CD4-positive, CD25-positive, alpha-beta regulatory T cell (primary cell): ENCODE results near the gene FILIP1. TPM values are rescaled to one million over a fixed set of nuclear protein-coding genes. Genes with fewer than 3 reads are reported as not detected.

Source experiments
- ATAC-seq, 2 donors: fragments of 150-1000 bp; cut with Tn5 transposase; one replicate each; pipeline ENCODE4 v1.10.0; 2021; ENCODE audit warnings: low read depth in 2 of 2, moderate number of reproducible peaks in 2 of 2, moderate library complexity in 1 of 2
- DNase-seq, 3 donors: peaks; one replicate each; pipeline versions ENCODE4 v3.0.0 to v3.0.0-alpha.2; 2012 to 2022; ENCODE audit warnings: mixed read lengths in 1 of 3
- H3K27ac ChIP-seq: one replicate; pipeline ENCODE4 v1.7.0; 2013; ENCODE audit warnings: mild to moderate bottlenecking, low read length; ENCODE audit not compliant: insufficient read depth, poor library complexity, severe bottlenecking
- H3K27me3 ChIP-seq: one replicate; pipeline ENCODE4 v1.7.0; 2013; ENCODE audit warnings: low read length; ENCODE audit not compliant: control insufficient read depth, insufficient read depth
- H3K36me3 ChIP-seq: one replicate; pipeline ENCODE4 v1.7.0; 2013; ENCODE audit warnings: mild to moderate bottlenecking, low read length, moderate library complexity; ENCODE audit not compliant: control insufficient read depth, insufficient read depth
- H3K4me1 ChIP-seq: 2 replicates; pipeline ENCODE4 v1.7.0; 2013; ENCODE audit warnings: mild to moderate bottlenecking, low read length; ENCODE audit not compliant: insufficient read depth, control insufficient read depth, poor library complexity, severe bottlenecking
- H3K4me3 ChIP-seq: one replicate; pipeline ENCODE4 v1.7.0; 2013; ENCODE audit warnings: low read depth, mild to moderate bottlenecking, low read length, moderate library complexity
- H3K9me3 ChIP-seq, 2 experiments: 1 replicate in 1 of 2; 2 replicates in 1 of 2; pipeline ENCODE4 v1.7.0; 2013; ENCODE audit warnings: low read length in 2 of 2, mild to moderate bottlenecking in 1 of 2, moderate library complexity in 1 of 2; ENCODE audit not compliant: control insufficient read depth in 2 of 2
- H3K27ac Mint-ChIP-seq, 3 donors: one replicate each; pipeline ENCODE4 v1.8.0; 2020 to 2022; ENCODE audit warnings: mild to moderate bottlenecking in 3 of 3, mixed read lengths in 3 of 3, moderate library complexity in 2 of 3
- H3K27me3 Mint-ChIP-seq: one replicate; pipeline ENCODE4 v1.8.0; 2022; ENCODE audit warnings: mild to moderate bottlenecking, mixed read lengths
- H3K36me3 Mint-ChIP-seq: one replicate; pipeline ENCODE4 v1.8.0; 2020; ENCODE audit warnings: mixed read lengths
- H3K4me1 Mint-ChIP-seq, 4 donors: one replicate each; pipeline ENCODE4 v1.8.0; 2020 to 2022; ENCODE audit warnings: mixed read lengths in 4 of 4, mild to moderate bottlenecking in 1 of 4
- H3K4me3 Mint-ChIP-seq, 4 donors: one replicate each; pipeline ENCODE4 v1.8.0; 2020 to 2022; ENCODE audit warnings: mild to moderate bottlenecking in 4 of 4, mixed read lengths in 4 of 4, moderate library complexity in 3 of 4
- H3K9me3 Mint-ChIP-seq, 7 donors: one replicate each; pipeline ENCODE4 v1.8.0; 2020 to 2022; ENCODE audit warnings: mixed read lengths in 7 of 7, mild to moderate bottlenecking in 3 of 7, moderate library complexity in 2 of 7
- polyA plus RNA-seq, 4 donors: library from polyadenylated mRNA; unstranded; fragments of 300-500 nt; fragmentation: Illumina TruSeq; gene quantifications; one replicate each; pipeline ENCODE4 v1.2.3, GENCODE V29; 2021
- total RNA-seq: library from RNA; stranded (reverse); gene quantifications from one replicate; pipeline ENCODE4 v1.2.3, GENCODE V29; 2022

FILIP1 gene
- total and polyA plus RNA-seq, 5 donors from 2014 or later, result 0.02 TPM; not detected in 4

DNA sequence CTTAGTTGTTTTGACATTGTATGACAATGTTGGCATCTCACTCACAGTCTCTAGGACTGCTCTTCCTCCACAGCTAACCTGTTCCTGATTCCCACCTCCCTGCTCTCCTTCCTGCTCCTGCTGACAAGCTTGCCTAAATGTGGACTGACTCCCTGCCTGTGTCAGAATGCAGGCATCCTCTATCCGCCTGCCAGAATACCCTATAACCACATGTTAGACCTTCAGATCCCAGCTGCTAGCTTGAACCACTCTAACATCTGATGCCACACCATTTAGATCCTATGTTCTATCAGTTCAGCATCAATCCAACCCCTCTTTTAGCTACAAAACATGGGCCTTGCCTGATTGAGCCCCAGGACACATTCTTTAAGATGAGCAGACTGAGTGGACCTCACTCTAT lies 12.2 kb downstream of the FILIP1 start:
- no peaks in the 10 kb centered on the region for H3K4me1 Mint-ChIP-seq
- H3K27me3 Mint-ChIP-seq, result peaks cover 10% of the 10 kb centered on the region
- H3K27ac Mint-ChIP-seq, result no peak overlapping the region
- DNase-seq (no peak), ATAC-seq (no peak)
- Histone ChIP-seq H3K4me3 (no peak overlapping the region), H3K4me1 (no peaks in the 10 kb centered on the region), H3K27ac (no peak overlapping the region), H3K36me3 (no peaks in the 10 kb centered on the region), H3K27me3 (peaks cover 10% of the 10 kb centered on the region), H3K9me3 (no peaks in the 10 kb centered on the region)
- H3K36me3 Mint-ChIP-seq, result no peaks in the 10 kb centered on the region
- H3K4me3 Mint-ChIP-seq, result no peak overlapping the region
- no peaks in the 10 kb centered on the region for H3K9me3 Mint-ChIP-seq

DNA sequence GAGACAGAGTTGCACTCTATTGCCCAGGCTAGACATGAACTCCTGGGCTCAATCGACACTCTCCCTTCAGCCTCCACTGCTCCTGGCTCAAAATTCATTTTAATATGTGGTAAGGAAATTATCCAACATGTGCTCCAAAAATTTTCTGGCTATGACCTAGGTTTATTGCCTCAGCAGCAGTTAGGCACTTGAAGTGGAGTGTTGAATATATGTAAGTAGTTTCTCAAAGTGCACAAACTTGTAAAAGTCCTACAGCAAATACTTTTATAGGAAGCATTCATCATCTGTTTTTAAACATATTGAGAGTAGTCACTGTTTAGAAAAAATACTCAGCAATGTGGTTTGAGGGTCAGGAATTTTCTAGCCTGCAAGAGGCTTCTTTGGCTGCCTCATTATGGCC lies 13.2 kb downstream of the FILIP1 start:
- no peaks in the 10 kb centered on the region for H3K9me3 Mint-ChIP-seq
- Histone ChIP-seq H3K36me3 (no peaks in the 10 kb centered on the region), H3K27ac (no peak overlapping the region), H3K27me3 (peaks cover 7% of the 10 kb centered on the region), H3K4me3 (no peak overlapping the region), H3K4me1 (no peaks in the 10 kb centered on the region), H3K9me3 (no peaks in the 10 kb centered on the region)
- no peaks in the 10 kb centered on the region for H3K4me1 Mint-ChIP-seq
- H3K27me3 Mint-ChIP-seq, result peaks cover 13% of the 10 kb centered on the region
- DNase-seq, result no peak
- H3K27ac Mint-ChIP-seq, result no peak overlapping the region
- no peak for ATAC-seq
- H3K4me3 Mint-ChIP-seq, result no peak overlapping the region
- no peaks in the 10 kb centered on the region for H3K36me3 Mint-ChIP-seq

DNA sequence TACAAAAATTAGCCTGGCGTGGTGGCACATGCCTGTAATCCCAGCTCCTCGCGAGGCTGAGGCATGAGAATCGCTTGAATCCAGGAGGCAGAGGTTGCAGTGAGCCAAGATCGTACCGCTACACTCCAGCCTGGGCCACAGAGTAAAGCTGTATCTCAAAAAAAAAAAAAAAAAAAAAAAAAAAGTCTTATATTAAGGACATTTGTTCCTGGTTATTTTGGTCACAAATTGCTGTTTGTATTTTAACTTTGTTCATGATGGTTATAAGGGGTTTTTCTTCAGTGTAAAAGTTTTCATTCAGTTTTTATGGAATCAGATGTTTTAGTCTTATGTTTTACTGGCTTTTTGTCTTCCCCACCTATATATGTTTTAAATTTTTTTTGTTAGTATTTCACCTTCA lies 13.9 kb downstream of the FILIP1 start:
- H3K36me3 Mint-ChIP-seq, result no peaks in the 10 kb centered on the region
- H3K27me3 ChIP-seq, result peaks cover 7% of the 10 kb centered on the region
- no peak overlapping the region for H3K27ac Mint-ChIP-seq
- no peak for ATAC-seq
- no peak for DNase-seq
- no peaks in the 10 kb centered on the region for H3K36me3 ChIP-seq
- H3K4me3 ChIP-seq, result no peak overlapping the region
- H3K9me3 Mint-ChIP-seq, result no peaks in the 10 kb centered on the region
- H3K4me1 ChIP-seq, result no peaks in the 10 kb centered on the region
- H3K27me3 Mint-ChIP-seq, result peaks cover 13% of the 10 kb centered on the region
- no peak overlapping the region for H3K4me3 Mint-ChIP-seq
- H3K27ac ChIP-seq, result no peak overlapping the region
- no peaks in the 10 kb centered on the region for H3K9me3 ChIP-seq
- no peaks in the 10 kb centered on the region for H3K4me1 Mint-ChIP-seq

- peaks cover 13% of the 10 kb centered on the region for H3K27me3 Mint-ChIP-seq
- ATAC-seq, result no peak
These were observed 14.7 kb downstream of the FILIP1 start for GRCh38 chr6:75478929-75479328.

GRCh38 chr6:75472885-75473284 lies 20.7 kb downstream of the FILIP1 start:
- H3K27ac Mint-ChIP-seq, result no peak overlapping the region
- ATAC-seq (no peak), DNase-seq (no peak)
- no peaks in the 10 kb centered on the region for H3K9me3 ChIP-seq
- H3K36me3 Mint-ChIP-seq, result no peaks in the 10 kb centered on the region
- H3K27me3 ChIP-seq, result no peaks in the 10 kb centered on the region
- H3K36me3 ChIP-seq, result no peaks in the 10 kb centered on the region
- H3K27ac ChIP-seq, result no peak overlapping the region
- H3K4me3 Mint-ChIP-seq, result no peak overlapping the region
- H3K27me3 Mint-ChIP-seq, result peaks cover 9% of the 10 kb centered on the region
- no peaks in the 10 kb centered on the region for H3K4me1 Mint-ChIP-seq
- H3K4me1 ChIP-seq, result no peaks in the 10 kb centered on the region
- peaks cover 0 to 1% (median 0%) of the 10 kb centered on the region in 7 donors for H3K9me3 Mint-ChIP-seq
- no peak overlapping the region for H3K4me3 ChIP-seq

More at GRCh38 chr6:75478929-75479328, 14.7 kb downstream of the FILIP1 start:
- H3K9me3 ChIP-seq, result no peaks in the 10 kb centered on the region
- H3K27ac ChIP-seq, result no peak overlapping the region
- H3K27ac Mint-ChIP-seq, result no peak overlapping the region
- no peaks in the 10 kb centered on the region for H3K9me3 Mint-ChIP-seq
- DNase-seq, result no peak
- H3K4me1 Mint-ChIP-seq, result no peaks in the 10 kb centered on the region
- no peak overlapping the region for H3K4me3 Mint-ChIP-seq
- H3K36me3 Mint-ChIP-seq, result no peaks in the 10 kb centered on the region
- no peak overlapping the region for H3K4me3 ChIP-seq
- H3K27me3 ChIP-seq, result peaks cover 7% of the 10 kb centered on the region
- no peaks in the 10 kb centered on the region for H3K36me3 ChIP-seq
- H3K4me1 ChIP-seq, result no peaks in the 10 kb centered on the region

- Mint-ChIP-seq H3K27ac (no peak overlapping the region), H3K27me3 (no peaks in the 10 kb centered on the region), H3K9me3 (peaks cover 0 to 4% (median 0%) of the 10 kb centered on the region in 7 donors), H3K4me1 (no peaks in the 10 kb centered on the region), H3K36me3 (no peaks in the 10 kb centered on the region), H3K4me3 (no peak overlapping the region)
- H3K27me3 ChIP-seq, result no peaks in the 10 kb centered on the region
- DNase-seq (no peak), ATAC-seq (no peak)
- no peaks in the 10 kb centered on the region for H3K9me3 ChIP-seq
- no peak overlapping the region for H3K4me3 ChIP-seq
- no peak overlapping the region for H3K27ac ChIP-seq
- no peaks in the 10 kb centered on the region for H3K4me1 ChIP-seq
- H3K36me3 ChIP-seq, result no peaks in the 10 kb centered on the region
These were observed 25.6 kb downstream of the FILIP1 start for GRCh38 chr6:75467966-75468365.

DNA sequence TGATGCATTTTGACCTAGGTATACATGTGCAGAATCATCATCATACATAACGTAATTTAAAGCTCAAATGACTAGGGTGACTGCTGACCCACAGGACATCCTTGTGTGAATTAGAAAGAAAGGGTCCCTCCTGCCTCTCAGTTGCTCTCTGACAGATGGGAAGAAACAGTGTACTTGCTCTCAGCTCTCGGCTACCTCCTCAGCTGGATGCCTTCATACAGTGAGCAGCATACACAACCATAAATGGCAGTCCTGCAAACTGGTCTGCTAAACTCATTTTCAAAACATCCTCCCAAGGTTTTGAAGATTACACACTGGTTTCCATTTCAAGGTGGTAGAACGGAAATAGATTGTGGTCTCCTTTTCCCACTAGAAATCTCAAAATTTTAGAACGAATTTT lies 26.3 kb downstream of the FILIP1 start:
- H3K4me1 Mint-ChIP-seq, result no peaks in the 10 kb centered on the region

DNA sequence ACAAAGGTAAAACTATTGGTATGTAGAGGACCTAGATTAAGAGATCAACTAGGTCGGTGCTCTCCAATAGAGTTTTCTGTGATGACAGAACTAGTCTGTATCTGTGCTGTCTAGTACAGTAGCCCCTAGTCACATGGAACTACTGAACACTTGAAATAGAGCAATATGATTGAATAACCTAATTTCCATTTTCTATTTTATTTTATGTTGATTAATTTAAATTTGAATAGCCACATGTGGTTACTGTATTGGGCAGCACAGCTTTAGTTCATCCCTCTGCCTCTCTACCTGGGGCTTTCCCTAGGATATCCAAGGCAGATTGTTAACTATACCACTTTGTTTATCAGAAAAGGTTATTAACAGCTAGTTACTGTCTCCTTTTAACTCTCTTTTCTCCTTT lies 27.0 kb downstream of the FILIP1 start:
- Histone ChIP-seq H3K9me3 (no peaks in the 10 kb centered on the region), H3K4me3 (no peak overlapping the region), H3K4me1 (no peaks in the 10 kb centered on the region), H3K27ac (no peak overlapping the region), H3K27me3 (no peaks in the 10 kb centered on the region), H3K36me3 (no peaks in the 10 kb centered on the region)
- H3K36me3 Mint-ChIP-seq, result no peaks in the 10 kb centered on the region
- H3K4me3 Mint-ChIP-seq, result no peak overlapping the region
- no peaks in the 10 kb centered on the region for H3K4me1 Mint-ChIP-seq
- peaks cover 0 to 4% (median 0%) of the 10 kb centered on the region in 7 donors for H3K9me3 Mint-ChIP-seq
- DNase-seq (no peak), ATAC-seq (no peak)
- H3K27me3 Mint-ChIP-seq, result peaks cover 2% of the 10 kb centered on the region
- no peak overlapping the region for H3K27ac Mint-ChIP-seq

More for the DNA sequence above, 26.3 kb downstream of the FILIP1 start:
- H3K4me1 ChIP-seq, result no peaks in the 10 kb centered on the region
- no peak overlapping the region for H3K27ac Mint-ChIP-seq
- no peaks in the 10 kb centered on the region for H3K9me3 ChIP-seq
- H3K4me3 Mint-ChIP-seq, result no peak overlapping the region
- no peaks in the 10 kb centered on the region for H3K36me3 ChIP-seq
- H3K36me3 Mint-ChIP-seq, result no peaks in the 10 kb centered on the region
- H3K4me3 ChIP-seq, result no peak overlapping the region
- H3K27me3 Mint-ChIP-seq, result no peaks in the 10 kb centered on the region
- H3K27ac ChIP-seq, result no peak overlapping the region
- ATAC-seq (no peak), DNase-seq (no peak)
- no peaks in the 10 kb centered on the region for H3K27me3 ChIP-seq
- peaks cover 0 to 4% (median 0%) of the 10 kb centered on the region in 7 donors for H3K9me3 Mint-ChIP-seq
